Cortex of kidney (tissue), 1 donor: ENCODE measurements around the gene SLC25A26.

Source experiments
- DNase-seq: peaks from one replicate; lab custom pipeline; 2025; lab: John Stamatoyannopoulos, UW

SLC25A26 gene

GRCh38 chr3:66227051-66227450, 6.2 kb downstream of the SLC25A26 start:
- DNase-seq, result no peak

- DNase-seq, result no peak
Observed at GRCh38 chr3:66227915-66228314, 7.1 kb downstream of the SLC25A26 start.

- no peak for DNase-seq
Observed at GRCh38 chr3:66228707-66229106, 7.9 kb downstream of the SLC25A26 start.

GRCh38 chr3:66229931-66230330, 9.1 kb downstream of the SLC25A26 start:
- no peak for DNase-seq

GRCh38 chr3:66233033-66233432, 12.2 kb downstream of the SLC25A26 start:
- no peak for DNase-seq

- DNase-seq, result no peak
Observed at GRCh38 chr3:66236281-66236680, 15.5 kb downstream of the SLC25A26 start.

GRCh38 chr3:66237552-66237951, 16.8 kb downstream of the SLC25A26 start:
- no peak for DNase-seq

- DNase-seq, result no peak
Observed at GRCh38 chr3:66239513-66240123, 18.8 kb downstream of the SLC25A26 start.

GRCh38 chr3:66241466-66241865, 20.7 kb downstream of the SLC25A26 start:
- DNase-seq, result no peak

- DNase-seq, result no peak
Observed at GRCh38 chr3:66242788-66243464, 22.1 kb downstream of the SLC25A26 start.

- no peak for DNase-seq
Observed at GRCh38 chr3:66248641-66249040, 27.8 kb downstream of the SLC25A26 start.

- DNase-seq, result no peak
Observed at GRCh38 chr3:66253790-66254620, 33.2 kb downstream of the SLC25A26 start.

- no peak for DNase-seq
Observed at GRCh38 chr3:66255865-66256264, 35.1 kb downstream of the SLC25A26 start.

GRCh38 chr3:66256806-66257205, 36.0 kb downstream of the SLC25A26 start:
- DNase-seq, result no peak

GRCh38 chr3:66259566-66260255, 38.9 kb downstream of the SLC25A26 start:
- DNase-seq, result no peak

GRCh38 chr3:66260431-66260830, 39.6 kb downstream of the SLC25A26 start:
- DNase-seq, result no peak

GRCh38 chr3:66261355-66261754, 40.6 kb downstream of the SLC25A26 start:
- no peak for DNase-seq

GRCh38 chr3:66265649-66266048, 44.8 kb downstream of the SLC25A26 start:
- DNase-seq, result no peak

- no peak for DNase-seq
Observed at GRCh38 chr3:66266551-66266950, 45.8 kb downstream of the SLC25A26 start.

GRCh38 chr3:66267031-66267430, 46.2 kb downstream of the SLC25A26 start:
- no peak for DNase-seq

GRCh38 chr3:66267906-66268305, 47.1 kb downstream of the SLC25A26 start:
- no peak for DNase-seq

- DNase-seq, result no peak
Observed at GRCh38 chr3:66268864-66269263, 48.1 kb downstream of the SLC25A26 start.
